GM12874 (cell line): ENCODE data around the gene MTA1.

Experiments used
- CTCF ChIP-seq: IDR thresholded peaks from 2 replicates; pipeline ENCODE4 v1.5.1; 2011; ENCODE audit warnings: low read depth, mild to moderate bottlenecking, control low read depth, low read length, moderate library complexity; ENCODE audit not compliant: insufficient read depth

MTA1 gene

GRCh38 chr14:105432657-105433056 is 13.0 kb downstream of the MTA1 start:
- TF ChIP-seq CTCF = no peak

DNA sequence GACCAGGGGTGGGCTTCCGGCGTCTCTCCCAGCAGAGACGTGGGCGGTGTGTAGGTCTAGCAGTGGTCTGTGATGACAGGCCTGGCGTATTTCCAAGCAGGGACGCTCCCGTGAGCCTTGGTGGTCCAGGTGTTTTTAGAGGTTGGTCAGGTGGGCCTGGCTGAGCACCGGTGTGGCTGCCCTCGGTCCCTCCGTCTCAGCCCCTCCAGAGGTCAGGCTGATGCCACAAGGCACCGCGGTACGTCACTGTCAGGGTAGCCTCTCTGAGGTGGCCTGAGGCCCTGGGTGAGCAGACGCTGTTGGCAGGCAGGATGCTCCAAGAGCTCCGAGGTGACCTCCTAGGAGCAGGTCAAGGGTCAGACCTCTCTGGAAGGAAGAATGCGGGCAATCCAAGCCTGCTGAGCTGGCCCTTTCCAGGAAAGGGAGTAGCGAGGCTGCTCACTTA is 13.6 kb downstream of the MTA1 start:
- TF ChIP-seq CTCF = no peak

DNA sequence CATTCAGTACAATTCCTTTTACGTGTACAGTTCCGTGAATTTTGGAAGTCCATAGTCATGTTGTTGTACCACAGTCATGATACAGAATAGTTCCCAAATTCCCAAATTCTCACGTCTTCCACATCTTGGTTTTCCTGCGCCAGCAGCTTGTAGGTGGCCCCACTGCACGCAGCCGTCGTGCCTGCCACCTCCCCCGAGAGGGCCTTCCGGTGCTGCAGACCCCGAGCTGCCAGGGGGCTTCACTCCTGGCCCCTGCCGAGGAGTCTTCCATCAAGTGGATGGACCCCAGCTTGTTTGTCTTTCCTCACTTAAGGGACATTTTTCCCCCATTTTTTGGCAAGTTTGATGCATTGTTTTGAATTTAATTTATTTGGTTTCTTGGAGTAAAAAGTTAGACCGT is 16.8 kb downstream of the MTA1 start:
- TF ChIP-seq CTCF = no peak

DNA sequence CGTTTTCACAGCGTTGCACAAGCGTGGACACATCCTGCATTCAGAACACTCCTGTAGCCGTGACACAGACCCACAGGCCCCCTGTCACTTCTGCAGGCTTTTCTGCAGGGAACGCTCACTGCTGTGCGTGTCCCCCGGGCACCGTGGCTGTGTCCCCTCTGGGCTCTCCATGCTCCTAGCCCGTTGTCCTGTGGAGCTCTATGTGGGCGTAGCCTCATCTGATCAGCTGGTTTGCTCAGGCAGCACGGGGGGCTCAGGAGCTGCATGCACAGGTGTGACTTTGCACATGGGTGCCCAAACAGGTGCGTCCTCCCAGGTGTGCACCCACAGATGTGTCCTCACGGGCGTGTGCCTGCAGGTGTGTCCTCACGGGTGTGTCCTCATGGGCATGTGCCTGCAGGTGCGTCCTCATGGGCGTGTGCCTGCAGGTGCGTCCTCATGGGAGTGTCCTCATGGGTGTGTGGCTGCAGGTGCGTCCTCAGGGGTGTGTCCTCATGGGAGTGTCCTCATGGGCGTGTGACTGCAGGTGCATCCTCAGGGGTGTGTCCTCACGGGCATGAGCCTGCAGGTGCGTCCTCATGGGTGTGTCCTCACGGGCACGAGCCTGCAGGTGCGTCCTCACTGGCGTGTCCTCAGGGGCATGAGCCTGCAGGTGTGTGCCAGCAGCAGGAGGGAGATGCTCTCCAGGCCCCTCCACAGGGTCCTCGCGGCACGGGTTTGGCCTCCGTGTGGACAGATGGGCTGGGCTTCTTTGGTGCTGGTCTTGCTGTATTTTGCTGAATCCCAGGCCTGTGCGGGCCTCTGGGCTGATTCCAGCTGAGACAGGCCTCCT is 17.5 kb downstream of the MTA1 start:
- no peak for TF ChIP-seq CTCF

DNA sequence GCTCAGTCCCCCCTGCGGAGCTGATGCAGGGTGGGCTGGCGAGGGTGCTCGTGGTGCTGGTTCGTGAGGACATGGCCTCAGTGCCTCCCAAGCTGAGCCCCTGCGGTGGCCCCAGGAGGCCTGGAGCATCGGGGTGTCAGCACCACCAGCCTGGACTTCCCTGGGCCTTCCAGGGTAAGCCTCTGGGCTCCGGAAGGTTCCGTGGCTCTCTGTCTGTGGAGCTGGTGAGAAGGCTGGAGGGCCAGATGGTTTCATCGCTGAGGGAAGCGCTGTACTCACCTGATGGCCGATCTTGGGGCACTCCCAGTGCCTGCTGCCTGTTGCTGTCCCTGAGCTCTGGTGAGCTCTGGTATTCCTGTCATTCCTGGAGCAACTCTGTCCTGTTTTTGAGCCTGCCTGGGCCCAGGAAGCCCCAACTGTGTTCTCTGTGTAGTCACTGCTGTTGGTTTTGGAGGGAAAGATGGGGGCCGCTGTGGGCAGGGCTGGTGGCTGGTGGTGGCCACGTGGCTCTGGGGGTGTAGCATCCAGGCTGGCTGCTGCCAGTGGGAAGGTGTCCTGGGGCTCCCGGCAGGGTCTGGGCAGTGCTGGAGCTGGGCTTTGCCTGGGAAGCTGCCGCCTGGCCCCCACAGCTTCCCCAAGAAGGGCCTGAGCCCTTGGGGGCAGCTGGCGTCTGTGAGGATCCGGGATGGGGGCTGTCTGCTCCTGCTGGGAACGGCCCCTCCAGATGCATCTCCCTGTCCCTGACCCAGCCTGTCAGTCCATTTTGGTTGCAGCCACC is 18.3 kb downstream of the MTA1 start:
- TF ChIP-seq CTCF = no peak

GRCh38 chr14:105439179-105439578 is 19.6 kb downstream of the MTA1 start:
- no peak for TF ChIP-seq CTCF

DNA sequence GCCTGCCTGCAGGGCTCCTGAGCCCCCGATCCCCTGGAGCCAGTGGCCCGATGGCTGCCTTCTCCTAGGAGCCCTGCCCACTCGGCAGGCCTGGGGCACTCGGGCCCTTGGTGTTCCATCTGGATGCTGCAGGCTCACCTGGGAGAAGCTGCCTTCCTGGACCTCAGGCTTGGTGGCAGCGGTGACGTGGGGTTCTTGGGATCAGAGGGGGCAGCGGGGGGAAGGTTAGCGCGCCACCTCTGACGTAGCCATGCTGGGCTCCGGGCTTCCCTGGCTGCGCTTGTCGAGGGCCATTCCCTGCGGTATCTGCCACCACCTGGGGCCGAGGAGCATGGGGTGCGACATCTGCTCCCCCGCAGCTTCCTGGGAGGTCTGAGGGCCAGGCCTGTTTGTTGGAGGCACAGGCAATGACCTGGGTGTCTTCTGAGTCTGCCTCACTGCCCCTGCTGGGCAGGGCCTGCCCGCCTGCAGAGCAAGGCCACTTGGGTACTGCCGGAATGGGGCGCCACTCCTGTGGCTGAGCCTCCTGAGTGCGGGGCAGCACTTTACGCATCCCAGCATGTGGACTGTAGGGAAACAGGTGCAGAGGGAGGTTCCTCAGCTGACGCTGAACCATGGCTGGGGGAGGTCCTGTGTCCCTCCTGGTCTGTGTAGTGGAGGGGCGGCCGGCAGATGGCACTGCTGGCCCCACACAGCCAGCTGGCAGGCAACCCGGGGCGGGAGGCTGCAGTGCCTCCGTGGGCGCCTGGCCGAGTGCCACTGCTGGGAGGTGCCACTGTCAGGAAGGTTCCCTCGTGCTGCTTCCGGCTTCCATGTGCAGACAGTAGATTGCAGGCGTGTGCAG is 20.3 kb downstream of the MTA1 start:
- TF ChIP-seq CTCF = no peak
